Activated CD4-positive, CD25-positive, alpha-beta regulatory T cell (primary cell): Measurements from ENCODE around the gene MMRN1.

ENCODE experiments used
- DNase-seq, 4 experiments: peaks; one replicate each; lab custom pipeline; 2025; lab: John Stamatoyannopoulos, UW

The MMRN1 gene

DNA sequence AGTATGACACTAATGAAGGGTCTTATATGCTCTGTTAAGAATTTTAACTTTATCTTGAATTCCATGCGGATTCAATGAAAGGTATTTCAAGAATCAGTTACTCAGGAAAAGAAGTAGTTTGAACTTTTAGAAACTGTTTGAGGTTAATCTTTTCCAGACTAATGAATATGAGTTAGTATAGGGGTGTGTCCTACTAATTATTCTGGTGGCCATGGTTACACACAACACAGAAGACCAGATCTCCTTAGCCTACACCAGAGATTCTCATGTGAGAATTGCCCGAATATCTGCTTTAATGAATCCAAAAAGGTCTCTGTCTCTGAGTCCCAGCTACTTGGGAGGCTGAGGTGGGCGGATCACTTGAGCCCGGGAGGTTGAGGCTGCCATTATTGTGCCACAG lies 100.4 kb downstream of the MMRN1 start:
- no peak for DNase-seq

DNA sequence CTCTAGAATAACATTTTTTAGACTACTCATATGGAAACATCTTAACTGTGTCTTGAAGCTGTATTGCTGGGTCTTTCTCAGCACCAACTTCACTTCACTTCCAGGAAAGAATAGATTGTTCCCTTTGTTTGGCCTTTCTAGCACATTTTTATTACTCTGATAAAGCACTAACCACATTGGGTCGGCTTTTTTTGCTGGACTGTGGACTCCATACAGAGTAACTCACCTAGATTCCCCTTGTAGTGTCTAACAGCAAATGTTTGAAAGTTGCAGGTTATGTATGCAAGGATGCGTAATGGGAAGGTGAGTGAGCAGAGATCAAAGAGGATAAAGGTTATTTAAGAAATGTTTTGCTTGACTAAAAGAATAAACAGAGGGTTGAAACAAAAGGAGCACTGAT lies 101.2 kb downstream of the MMRN1 start:
- DNase-seq: no peak

DNA sequence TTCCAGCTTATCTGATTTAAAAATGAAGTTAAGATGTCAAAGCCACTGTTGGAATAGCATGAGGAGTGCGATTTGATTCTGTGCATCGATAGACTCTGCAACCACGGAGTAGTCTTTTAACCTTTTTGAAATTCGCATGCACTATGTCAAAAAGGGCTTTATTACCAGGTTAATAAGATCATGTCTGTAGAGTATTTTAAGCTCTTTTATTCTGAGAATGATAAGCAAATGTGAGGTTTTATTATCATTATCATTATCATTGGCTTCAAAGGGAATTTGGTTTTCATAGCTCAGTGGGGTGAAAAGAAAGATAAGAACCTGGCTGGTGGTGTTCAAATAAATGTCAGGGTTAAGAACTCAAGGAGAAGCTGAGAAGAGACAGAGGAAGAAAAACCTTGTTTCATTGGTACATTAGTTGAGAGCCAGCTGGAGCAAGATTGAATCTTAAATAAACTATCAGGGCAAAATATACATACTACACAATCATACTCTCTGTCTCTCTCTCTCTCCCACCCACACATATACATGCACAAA lies 102.6 kb downstream of the MMRN1 start:
- DNase-seq: no peak

DNA sequence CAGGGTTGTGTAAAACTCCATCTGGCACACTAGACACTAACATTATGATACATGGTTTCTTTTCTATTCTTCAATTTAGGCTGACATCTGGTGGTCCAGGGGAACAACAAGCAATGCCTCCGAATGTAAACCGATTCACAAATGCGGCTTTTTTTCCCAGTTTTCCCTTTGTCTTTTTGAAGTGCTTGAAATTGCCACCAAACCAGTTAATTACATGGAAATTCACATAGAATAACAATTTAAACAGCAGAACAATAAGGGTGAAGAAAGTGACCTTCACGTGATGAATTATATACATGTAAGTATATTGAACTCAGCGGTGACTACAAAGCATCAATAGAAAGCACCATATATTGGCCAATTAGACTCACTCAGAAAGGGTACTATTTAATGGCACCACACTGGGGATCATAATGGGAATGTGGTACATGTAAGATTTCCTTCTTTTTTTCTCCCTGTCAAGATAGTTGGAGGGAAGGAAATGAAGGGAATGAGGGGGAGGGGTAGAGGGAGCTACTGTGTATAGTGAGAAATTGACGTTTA lies 103.9 kb downstream of the MMRN1 start:
- no peak for DNase-seq

DNA sequence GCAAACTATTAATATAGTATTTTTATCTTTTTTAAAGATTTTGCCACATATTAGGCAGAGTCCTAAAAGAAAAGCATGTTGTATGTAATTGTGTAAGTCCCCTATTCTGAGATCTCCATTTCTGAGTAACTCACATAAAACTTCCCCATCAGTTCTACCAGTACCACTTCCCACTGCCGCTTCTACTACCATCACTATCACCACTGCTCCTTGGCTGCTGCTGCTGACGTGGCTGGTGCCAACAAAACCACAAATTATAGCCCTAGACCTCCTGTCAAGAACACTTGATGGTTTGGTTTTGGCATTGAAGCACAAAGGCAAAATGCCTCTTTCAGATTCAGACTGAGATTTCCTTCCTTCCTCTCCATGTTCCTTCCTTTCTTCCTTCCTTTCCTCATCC lies 106.4 kb downstream of the MMRN1 start:
- no peak for DNase-seq

DNA sequence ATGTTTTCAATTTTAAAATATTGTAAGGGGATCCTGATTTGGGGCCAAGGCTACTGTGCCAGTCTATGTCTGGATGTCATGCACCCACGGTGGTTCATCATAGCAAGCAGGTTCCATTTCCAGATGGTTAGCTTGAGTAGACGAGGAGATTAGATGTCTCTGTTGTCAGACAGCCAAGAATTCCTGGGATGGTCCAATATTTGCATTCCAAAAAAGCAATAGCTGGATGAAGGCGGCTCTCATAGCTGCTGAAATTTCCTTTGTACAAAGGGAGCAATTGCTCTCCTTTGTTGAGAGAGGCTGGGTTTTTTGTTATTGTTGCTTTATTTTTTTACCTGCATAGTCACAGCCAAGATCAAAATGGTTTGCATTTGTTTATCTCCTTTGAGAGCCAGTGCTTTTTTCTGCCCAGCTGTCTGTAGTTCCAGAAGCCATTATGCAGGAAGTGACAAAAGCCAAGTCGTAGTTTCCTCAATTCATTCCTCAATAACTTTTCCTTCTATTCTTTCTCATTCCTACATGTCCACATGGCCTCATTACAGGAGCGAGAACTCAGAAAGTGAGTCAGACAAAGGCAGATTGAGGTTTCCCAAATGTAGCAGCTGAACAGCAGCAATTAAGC lies 107.9 kb downstream of the MMRN1 start:
- DNase-seq: no peak
